Sigmoid colon (tissue), 7 donors: ENCODE results near the gene ARF1. TPM values are rescaled to one million over a fixed set of nuclear protein-coding genes. Genes with fewer than 3 reads are reported as not detected.

Experiments
- DNase-seq: peaks from one replicate; pipeline ENCODE4 v3.0.0-alpha.2; 2019
- H3K27ac ChIP-seq, 4 donors: fragments of 200-600 bp; sonication (generic); one replicate each; pipeline ENCODE4 v1.5.1; 2016 to 2019; ENCODE audit warnings: mild to moderate bottlenecking in 1 of 4
- H3K27me3 ChIP-seq, 3 donors: fragments of 200-600 bp; sonication (generic); one replicate each; pipeline ENCODE4 v1.5.1; 2019; ENCODE audit warnings: mild to moderate bottlenecking in 1 of 3
- H3K36me3 ChIP-seq, 4 donors: fragments of 200-600 bp; sonication (generic); one replicate each; pipeline ENCODE4 v1.5.1; 2016 to 2019
- H3K4me1 ChIP-seq, 4 donors: fragments of 200-600 bp; sonication (generic); one replicate each; pipeline ENCODE4 v1.5.1; 2017 to 2019
- H3K4me3 ChIP-seq, 4 donors: fragments of 200-600 bp; sonication (generic); one replicate each; pipeline ENCODE4 v1.5.1; 2017 to 2019; ENCODE audit warnings: mild to moderate bottlenecking in 2 of 4, moderate library complexity in 1 of 4
- H3K9me3 ChIP-seq, 4 donors: fragments of 200-600 bp in 3 of 4; sonication (generic) in 3 of 4; one replicate each; pipeline versions ENCODE4 v1.5.1 to v1.6.1; 2013 to 2019
- CTCF ChIP-seq, 4 experiments: fragments of 450-650 bp in 3 of 4; fragments of 200-600 bp in 1 of 4; IDR thresholded peaks; one replicate each; pipeline ENCODE4 v1.5.1; 2016 to 2019; ENCODE audit warnings: antibody characterized with exemption in 4 of 4, mild to moderate bottlenecking in 3 of 4, moderate library complexity in 2 of 4
- EP300 ChIP-seq, 4 donors: sonication (generic); formaldehyde crosslinking; IDR thresholded peaks; one replicate each; pipeline ENCODE4 v1.6.1; 2017; ENCODE audit warnings: antibody characterized with exemption in 4 of 4
- POLR2A ChIP-seq, 2 donors: fragments of 450-650 bp; IDR thresholded peaks; one replicate each; pipeline ENCODE4 v1.6.1; 2016; ENCODE audit warnings: antibody characterized with exemption in 2 of 2, mild to moderate bottlenecking in 2 of 2, moderate library complexity in 2 of 2
- POLR2AphosphoS5 ChIP-seq, 4 donors: sonication (generic); formaldehyde crosslinking; IDR thresholded peaks; one replicate each; pipeline ENCODE4 v1.6.1; 2017; ENCODE audit warnings: antibody characterized with exemption in 4 of 4
- WGBS, 2 donors: extraction: QIAGEN DNeasy Blood & Tissue Kit; methylation state at CpG; one replicate each; pipeline ENCODE4 v1.1.7; 2013; 5-methylcytosine and 5-hydroxymethylcytosine counted together
- intact Hi-C: fragments of 100-400 bp; cut with DNase I; formaldehyde crosslinking; loops from one replicate; pipeline ENCODE4 v1.15.1; 2023
- polyA plus RNA-seq, 3 donors: library from polyadenylated mRNA; stranded (reverse); fragments of 200-250 nt; gene quantifications; one replicate each; pipeline ENCODE4 v1.2.3, GENCODE V29; 2013
- total RNA-seq, 4 donors: library from RNA; depleted of rRNA; stranded (reverse); fragments of >200 nt; gene quantifications; one replicate each; pipeline ENCODE4 v1.1.0, GENCODE V29; 2016
- donor health status: healthy with polysubstance abuse.
- donor health status: Bipolar disorder and iron deficiency.
- donor health status: healthy.

ARF1 gene
- total and polyA plus RNA-seq, 7 donors = 212 to 482 (median 250) TPM

DNA sequence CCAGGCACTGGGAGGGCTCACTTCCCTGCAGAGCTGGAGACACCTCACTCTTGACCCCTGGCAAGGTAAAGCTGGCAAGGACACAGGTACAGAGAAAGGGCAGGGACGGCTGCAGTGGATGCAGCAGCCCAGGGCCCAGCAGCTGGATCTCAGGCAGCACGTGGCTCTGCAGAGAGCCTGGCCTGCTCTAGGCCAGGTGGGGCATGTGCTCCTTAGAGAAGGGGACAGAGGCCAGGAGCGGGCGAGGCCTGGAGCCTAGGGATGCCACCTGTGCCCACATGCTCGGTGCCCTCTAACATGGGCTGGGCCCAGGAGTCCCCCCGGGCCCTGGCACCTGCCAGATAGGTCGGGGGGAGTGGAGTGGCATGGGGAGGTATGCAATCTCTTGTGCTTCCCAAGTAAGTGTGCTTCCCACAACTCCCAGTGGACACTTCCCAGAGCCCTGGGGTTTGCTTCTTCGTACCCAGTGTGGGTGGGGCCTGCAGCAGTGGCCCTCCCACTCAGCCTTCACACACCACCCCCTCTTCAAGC is 45.7 kb upstream of the ARF1 start:
- intact Hi-C loops = no loop called here
- peaks cover 0 to 8% (median 3%) of the 10 kb centered on the region in 4 donors for H3K9me3 ChIP-seq
- peak; percentile 50 for DNase-seq

GRCh38 chr1:228037401-228038386 is 44.8 kb upstream of the ARF1 start:
- Histone ChIP-seq H3K4me1 (peaks cover 0 to 10% (median 9%) of the 10 kb centered on the region in 4 donors), H3K27ac (no peak overlapping the region), H3K9me3 (peaks cover 0 to 8% (median 3%) of the 10 kb centered on the region in 4 donors), H3K36me3 (no peaks in the 10 kb centered on the region), H3K27me3 (peaks cover 20 to 52% (median 33%) of the 10 kb centered on the region in 3 donors), H3K4me3 (peak overlapping the region in 3 of 4 donors; percentile 9 to 25 (median 9))
- intact Hi-C loops = no loop called here
- WGBS, 2 donors = 5 to 7% methylated on average over 80 of the region's 80 CpGs
- TF ChIP-seq POLR2A (IDR thresholded peaks at IDR 0.05) = no peak
- TF ChIP-seq EP300 (IDR thresholded peaks at IDR 0.05) = no peak
- TF ChIP-seq CTCF (IDR thresholded peaks at IDR 0.05) = no peak
- no peak for TF ChIP-seq POLR2AphosphoS5 (IDR thresholded peaks at IDR 0.05)
- DNase-seq = peak; percentile 57

More for the DNA sequence above, 45.7 kb upstream of the ARF1 start:
- Histone ChIP-seq H3K4me3 (no peak overlapping the region), H3K27me3 (peaks cover 20 to 52% (median 33%) of the 10 kb centered on the region in 3 donors), H3K27ac (no peak overlapping the region), H3K36me3 (no peaks in the 10 kb centered on the region), H3K4me1 (peaks cover 0 to 10% (median 9%) of the 10 kb centered on the region in 4 donors)
- TF ChIP-seq EP300 (IDR thresholded peaks at IDR 0.05) (no peak), CTCF (IDR thresholded peaks at IDR 0.05) (no peak), POLR2A (IDR thresholded peaks at IDR 0.05) (no peak), POLR2AphosphoS5 (IDR thresholded peaks at IDR 0.05) (no peak)
- 68 to 81% methylated on average over 8 of the region's 8 CpGs for WGBS, 2 donors

- Histone ChIP-seq H3K9me3 (peaks cover 0 to under 1% (median under 1%) of the 10 kb centered on the region in 4 donors), H3K4me3 (no peak overlapping the region), H3K27ac (no peak overlapping the region), H3K36me3 (no peaks in the 10 kb centered on the region), H3K27me3 (peaks cover 20 to 52% (median 33%) of the 10 kb centered on the region in 3 donors), H3K4me1 (peaks cover 0 to 10% (median 9%) of the 10 kb centered on the region in 4 donors)
- WGBS, 2 donors = 61 to 75% methylated on average over 11 of the region's 11 CpGs
- intact Hi-C loops = no loop called here
- no peak for TF ChIP-seq POLR2A (IDR thresholded peaks at IDR 0.05)
- no peak for TF ChIP-seq CTCF (IDR thresholded peaks at IDR 0.05)
- TF ChIP-seq EP300 (IDR thresholded peaks at IDR 0.05) = no peak
- TF ChIP-seq POLR2AphosphoS5 (IDR thresholded peaks at IDR 0.05) = no peak
- DNase-seq = peak; percentile 37
Measured at GRCh38 chr1:228038387-228039005, 44.0 kb upstream of the ARF1 start.

DNA sequence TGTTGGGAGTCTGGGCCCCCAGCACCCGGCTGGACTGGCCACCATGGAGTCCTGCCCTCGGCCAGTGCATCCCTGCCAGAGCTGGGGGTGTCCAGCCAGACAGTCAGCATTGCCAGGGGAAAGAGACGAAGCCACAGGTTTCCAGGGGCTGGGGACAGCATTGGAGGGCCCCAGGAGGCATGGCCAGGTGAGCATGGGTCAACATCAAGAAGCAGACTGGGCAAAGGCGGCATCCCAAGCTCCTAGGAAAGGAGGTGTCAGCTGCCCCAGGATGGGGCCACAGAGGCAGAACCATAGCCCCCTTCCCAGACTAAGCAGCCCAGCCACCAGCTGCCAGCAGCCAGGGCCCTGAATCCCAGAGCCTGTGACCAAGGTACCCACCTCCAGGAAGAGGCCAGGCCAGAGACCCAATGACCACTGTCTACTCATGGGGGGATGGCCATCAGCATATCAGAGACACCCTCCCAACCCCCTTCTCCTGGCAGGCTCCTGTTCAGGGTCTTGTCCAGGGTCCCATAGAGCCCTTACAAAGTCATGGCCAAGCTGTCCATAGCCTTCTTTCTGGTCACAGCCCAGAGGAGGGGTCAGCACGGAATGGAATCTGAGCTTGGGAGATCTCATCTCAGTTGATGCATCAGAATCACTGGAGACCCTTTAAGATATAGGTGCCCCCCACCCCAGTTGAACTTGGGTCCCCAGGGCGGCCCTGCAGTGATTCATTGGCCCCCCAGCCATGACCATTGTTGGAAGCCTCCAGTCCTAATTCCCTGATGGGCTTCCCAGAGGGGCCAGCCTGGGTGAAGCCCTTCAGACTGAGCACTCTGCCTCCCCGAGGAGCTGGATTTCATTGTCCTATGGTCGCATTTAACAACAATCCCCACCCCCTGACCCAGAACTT is 43.3 kb upstream of the ARF1 start:
- intact Hi-C loops = no loop called here
- Histone ChIP-seq H3K36me3 (no peaks in the 10 kb centered on the region), H3K27me3 (peaks cover 20 to 52% (median 33%) of the 10 kb centered on the region in 3 donors), H3K27ac (no peak overlapping the region), H3K9me3 (no peaks in the 10 kb centered on the region), H3K4me3 (no peak overlapping the region), H3K4me1 (peaks cover 0 to 10% (median 9%) of the 10 kb centered on the region in 4 donors)
- 73 to 82% methylated on average over 8 of the region's 8 CpGs for WGBS, 2 donors
- DNase-seq = peak; percentile 49
- no peak for TF ChIP-seq POLR2A (IDR thresholded peaks at IDR 0.05)
- no peak for TF ChIP-seq EP300 (IDR thresholded peaks at IDR 0.05)
- no peak for TF ChIP-seq POLR2AphosphoS5 (IDR thresholded peaks at IDR 0.05)
- no peak for TF ChIP-seq CTCF (IDR thresholded peaks at IDR 0.05)
